ENCODE results near the gene SDK1.
"Not testable (repeated sequence)": the region's sequence is repeated elsewhere in the genome, so short reads cannot be mapped to it uniquely, and the experiment has no call there.

SDK1 gene

DNA sequence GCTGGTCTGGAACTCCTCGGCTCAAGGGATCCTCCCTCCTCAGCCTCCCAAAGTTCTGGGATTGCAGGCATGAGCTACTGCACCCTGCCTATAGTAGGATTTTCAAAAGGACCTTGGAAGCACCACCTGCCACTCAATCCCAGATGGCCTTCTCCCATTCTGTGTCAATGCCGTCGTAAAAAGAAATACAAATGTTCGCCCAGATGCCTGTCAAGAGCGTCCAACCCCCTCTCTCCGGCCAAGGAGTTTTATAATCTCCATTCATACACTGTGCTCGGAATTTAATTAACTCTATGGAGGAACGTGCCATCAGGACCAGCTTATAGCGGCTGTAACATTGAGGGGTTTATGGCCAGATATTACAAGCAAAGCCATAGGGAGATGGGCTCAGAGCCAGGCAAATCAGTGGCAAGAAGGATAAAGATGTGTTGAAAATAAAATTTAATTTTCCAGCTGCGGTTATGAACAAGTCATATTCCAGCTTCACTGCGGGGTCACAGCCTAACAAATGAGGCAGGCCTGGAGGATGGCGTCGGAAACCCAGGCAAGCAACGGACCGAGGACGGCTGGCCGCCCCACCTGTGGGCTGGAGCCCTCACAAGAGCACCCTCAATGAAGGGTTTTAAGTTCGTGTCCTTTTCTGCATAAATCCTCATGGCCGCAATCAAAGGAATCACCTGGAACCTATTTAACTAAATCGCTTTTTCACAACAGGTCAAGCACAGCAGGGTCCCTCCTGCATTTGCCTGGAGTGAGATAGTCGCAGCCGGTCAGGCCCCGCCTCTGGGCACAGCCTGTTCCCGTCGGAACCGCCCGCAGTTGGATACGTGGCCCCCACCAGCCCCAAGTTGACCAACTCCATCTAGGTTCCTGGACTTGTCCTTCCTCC lies 1006.5 kb downstream of the SDK1 start:
- DNase-seq: no peak

GRCh38 chr7:4308205-4308590 lies 1007.1 kb downstream of the SDK1 start:
- no peak for DNase-seq

- DNase-seq: not testable (repeated sequence)
Observed at GRCh38 chr7:4313911-4314310, 1012.9 kb downstream of the SDK1 start.

DNA sequence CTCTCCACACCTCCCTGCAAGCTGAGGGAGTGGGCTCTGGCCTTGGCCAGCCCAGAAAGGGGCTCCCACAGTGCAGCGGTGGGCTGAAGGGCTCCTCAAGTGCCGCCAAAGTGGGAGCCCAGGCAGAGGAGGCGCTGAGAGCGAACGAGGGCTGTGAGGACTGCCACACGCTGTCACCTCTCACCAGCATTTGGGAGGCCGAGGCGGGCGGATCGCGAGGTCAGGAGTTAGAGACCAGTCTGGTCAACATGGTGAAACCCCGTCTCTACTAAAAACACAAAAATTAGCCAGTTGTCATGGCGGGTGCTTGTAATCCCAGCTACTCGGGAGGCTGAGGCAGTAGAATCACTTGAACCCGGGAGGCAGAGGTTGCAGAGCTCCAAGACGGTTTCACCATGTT lies 1013.3 kb downstream of the SDK1 start:
- DNase-seq: not testable (repeated sequence)
